Hematopoietic multipotent progenitor cell treated with erythropoietin and hydrocortisone succinate and interleukin-3 and kit ligand, for 4 days (in vitro differentiated cells): ENCODE data around the gene SPPL3.
"Not testable (repeated sequence)": the region's sequence is repeated elsewhere in the genome, so short reads cannot be mapped to it uniquely, and the experiment has no call there.

ENCODE experiments used
- DNase-seq: peaks from one replicate; pipeline ENCODE4 v3.0.0-alpha.2; 2015

Gene SPPL3, protein sequence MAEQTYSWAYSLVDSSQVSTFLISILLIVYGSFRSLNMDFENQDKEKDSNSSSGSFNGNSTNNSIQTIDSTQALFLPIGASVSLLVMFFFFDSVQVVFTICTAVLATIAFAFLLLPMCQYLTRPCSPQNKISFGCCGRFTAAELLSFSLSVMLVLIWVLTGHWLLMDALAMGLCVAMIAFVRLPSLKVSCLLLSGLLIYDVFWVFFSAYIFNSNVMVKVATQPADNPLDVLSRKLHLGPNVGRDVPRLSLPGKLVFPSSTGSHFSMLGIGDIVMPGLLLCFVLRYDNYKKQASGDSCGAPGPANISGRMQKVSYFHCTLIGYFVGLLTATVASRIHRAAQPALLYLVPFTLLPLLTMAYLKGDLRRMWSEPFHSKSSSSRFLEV

DNA sequence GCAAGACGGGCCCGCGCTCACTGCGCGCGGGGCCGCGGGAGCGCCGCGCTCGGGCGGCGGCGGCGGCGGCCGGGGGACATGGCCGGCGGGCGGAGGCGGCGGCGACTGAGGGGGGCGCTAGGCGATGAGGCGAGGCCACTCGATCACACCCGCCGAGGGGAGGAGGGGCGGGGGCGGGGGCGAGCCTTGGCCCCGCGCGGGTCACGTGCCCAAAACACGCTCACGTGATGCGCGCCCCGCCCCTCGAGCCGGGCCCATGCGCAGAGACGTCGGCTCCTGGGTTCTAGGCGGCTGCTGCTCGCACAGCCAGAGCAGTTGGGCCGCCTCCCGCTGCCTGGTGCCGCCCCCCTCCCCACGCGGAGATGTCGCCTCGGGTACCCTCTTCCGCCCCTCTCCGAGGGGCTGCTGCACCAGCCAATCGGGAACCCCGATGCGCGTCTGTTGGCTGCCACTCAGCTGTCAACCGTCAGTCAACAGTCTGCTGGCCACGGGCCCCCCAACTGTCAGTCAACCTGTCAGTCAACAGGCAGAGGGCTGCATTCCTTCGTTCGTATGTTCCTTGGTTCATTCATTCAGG lies at the start of gene SPPL3:
SPPL3 (minus strand) TSS at position 162 of the 577 bp plus-strand sequence. CDS start 491 bp downstream, outside the sequence.
- DNase-seq: peak; percentile 97

GRCh38 chr12:120950807-120951206 lies 46.6 kb upstream of the SPPL3 start:
- DNase-seq: no peak

GRCh38 chr12:120950260-120950799 lies 46.2 kb upstream of the SPPL3 start:
- not testable (repeated sequence) for DNase-seq

- DNase-seq: not testable (repeated sequence)
Observed at GRCh38 chr12:120945516-120945915, 41.4 kb upstream of the SPPL3 start.

- DNase-seq: peak; percentile 74
Observed at GRCh38 chr12:120944645-120945217, 40.6 kb upstream of the SPPL3 start.

GRCh38 chr12:120943482-120943881 lies 39.3 kb upstream of the SPPL3 start:
- peak; percentile 41 for DNase-seq

- DNase-seq: peak; percentile 62
Observed at GRCh38 chr12:120941846-120942405, 37.8 kb upstream of the SPPL3 start.

DNA sequence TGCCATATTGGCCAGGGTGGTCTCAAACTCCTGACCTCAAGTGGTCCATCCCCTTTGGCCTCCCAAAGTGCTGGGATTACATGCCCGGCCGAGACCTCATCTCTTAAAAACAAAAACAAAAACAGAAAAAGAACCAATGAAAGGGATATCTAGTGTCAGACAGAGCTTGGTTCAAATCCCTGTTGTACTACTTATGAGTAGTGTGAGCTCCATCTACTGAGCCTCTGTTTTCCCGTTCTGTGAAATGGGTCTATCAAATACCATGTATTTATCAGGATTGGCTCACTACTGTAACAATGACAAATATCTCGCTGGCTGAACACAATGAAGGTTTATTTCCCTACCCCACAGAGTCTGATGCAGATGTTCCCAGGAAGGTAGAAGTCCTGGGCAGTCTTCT lies 37.3 kb upstream of the SPPL3 start:
- DNase-seq: no peak

DNA sequence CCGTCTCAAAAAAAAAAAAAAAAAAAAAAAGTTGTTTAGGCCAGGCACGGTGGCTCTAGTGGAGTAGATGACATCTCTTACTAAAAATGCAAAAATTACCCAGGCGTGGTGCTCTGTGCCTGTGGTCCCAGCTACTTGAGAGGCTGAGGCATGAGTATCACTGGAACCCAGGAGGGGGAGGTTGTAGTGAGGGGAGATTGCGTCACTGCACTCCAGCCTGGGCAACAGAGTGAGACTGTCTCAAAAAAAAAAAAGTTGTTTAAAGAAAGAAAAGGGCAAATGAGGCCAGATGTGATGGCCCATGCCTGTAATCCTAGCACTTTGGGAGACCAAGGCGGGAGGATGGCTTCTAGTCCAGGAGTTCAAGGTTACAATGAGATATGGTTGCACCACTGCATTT lies 36.6 kb upstream of the SPPL3 start:
- peak; percentile 43 for DNase-seq

DNA sequence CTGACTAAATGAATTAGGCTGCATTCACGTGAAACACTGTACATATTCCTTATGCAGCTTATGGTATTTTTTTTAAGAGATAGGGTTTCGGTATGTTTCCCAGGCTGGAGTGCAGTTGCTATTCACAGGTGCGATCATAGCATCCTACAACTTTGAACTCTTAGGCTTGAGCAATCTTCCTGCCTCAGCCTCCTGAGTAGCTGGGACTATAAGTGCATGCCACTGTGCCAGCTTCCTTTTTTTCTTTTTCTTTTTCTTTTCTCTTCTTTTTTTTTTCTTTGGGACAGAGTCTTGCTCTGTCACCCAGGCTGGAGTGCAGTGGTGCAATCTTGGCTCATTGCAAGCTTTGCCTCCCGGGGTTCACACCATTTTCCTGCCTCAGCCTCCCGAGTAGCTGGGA lies 35.8 kb upstream of the SPPL3 start:
- DNase-seq: no peak

GRCh38 chr12:120939523-120939922 lies 35.4 kb upstream of the SPPL3 start:
- peak; percentile 78 for DNase-seq

- DNase-seq: no peak
Observed at GRCh38 chr12:120938496-120938895, 34.3 kb upstream of the SPPL3 start.

GRCh38 chr12:120936197-120936596 lies 32.0 kb upstream of the SPPL3 start:
- DNase-seq: no peak

DNA sequence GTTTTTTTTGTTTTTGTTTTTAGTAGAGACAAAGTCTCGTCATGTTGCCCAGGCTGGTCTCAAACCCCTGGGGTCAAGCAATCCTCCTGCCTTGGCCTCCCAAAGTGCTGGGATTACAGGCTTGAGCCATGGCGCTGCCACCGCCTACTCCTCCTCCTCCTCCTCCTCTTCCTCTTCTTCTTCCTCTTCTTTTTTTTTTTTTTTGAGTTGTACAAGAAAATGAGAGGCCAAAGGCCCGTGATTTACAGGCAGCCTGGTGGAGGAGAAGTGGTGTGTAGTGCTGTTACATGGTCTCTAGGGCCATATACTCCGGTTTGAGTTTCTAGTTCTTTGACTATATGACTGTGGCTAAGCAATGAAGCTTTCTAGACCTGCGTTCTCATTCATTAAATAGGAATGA lies 29.6 kb upstream of the SPPL3 start:
- no peak for DNase-seq

DNA sequence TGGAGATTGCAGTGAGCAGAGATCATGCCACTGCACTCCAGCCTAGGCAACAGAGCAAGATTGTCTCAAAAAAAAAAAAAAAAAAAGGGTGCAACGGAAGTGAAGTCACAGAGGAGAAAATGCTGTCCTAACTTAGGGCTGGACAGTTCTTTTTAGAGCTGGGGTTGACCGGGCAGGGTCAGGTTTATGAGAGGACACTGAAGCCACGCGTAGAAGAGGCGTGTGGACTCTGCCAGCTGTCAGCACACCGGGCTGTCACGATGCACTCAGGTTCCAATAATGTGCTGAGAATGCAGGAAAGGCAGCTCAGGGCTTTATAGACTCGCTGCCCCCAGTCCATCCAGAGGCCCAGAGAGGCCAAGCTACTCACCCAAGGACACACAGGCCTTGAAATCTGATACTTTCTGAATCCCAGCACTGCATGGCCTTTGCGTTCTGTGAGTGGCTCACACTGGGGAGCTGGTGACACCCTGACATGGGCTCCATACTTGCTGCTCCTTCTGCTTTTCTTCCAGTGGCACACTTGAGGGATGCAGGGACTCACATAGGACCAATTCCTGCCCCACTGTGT lies 28.9 kb upstream of the SPPL3 start:
- no peak for DNase-seq

- no peak for DNase-seq
Observed at GRCh38 chr12:120932058-120932457, 27.9 kb upstream of the SPPL3 start.

GRCh38 chr12:120930032-120930431 lies 25.9 kb upstream of the SPPL3 start:
- DNase-seq: no peak

DNA sequence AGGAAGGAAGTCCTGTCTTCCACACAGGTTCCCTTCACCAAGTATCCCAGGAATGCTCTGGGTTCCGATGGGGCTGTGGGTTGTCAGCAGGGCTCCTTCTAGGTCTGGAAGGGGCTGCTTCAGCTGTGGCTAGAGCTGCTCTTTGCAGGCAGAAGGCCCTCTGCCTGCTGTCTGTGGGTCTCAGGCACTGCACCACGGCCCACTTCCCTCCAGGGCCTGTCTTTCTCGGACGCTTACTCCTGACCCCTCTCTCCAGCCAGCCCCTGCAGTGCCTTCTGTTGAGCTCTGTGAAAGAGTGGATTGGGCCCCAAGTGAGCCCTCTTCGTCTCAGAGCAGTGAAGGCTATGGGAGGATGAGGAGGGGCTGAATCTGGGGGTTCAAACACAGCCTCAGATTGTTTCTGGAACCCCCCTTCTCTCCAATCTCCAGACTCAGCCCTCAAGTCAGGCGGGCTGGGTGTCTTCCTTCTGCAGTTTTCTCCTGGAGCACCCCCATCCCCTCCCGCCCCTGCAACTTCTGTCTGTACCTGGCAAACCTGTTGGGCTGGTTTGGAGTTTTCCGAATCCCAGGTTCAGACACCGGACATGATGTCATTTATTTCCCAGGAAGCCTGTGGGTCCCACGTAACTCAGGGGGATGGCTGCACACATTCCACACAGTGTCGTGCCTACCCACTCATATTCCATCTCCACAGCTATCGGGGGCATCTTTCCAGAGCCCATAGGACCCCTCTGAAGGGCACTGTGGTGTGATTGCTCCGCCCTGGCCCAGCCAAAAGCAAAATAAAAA lies 24.9 kb upstream of the SPPL3 start:
- DNase-seq: no peak

DNA sequence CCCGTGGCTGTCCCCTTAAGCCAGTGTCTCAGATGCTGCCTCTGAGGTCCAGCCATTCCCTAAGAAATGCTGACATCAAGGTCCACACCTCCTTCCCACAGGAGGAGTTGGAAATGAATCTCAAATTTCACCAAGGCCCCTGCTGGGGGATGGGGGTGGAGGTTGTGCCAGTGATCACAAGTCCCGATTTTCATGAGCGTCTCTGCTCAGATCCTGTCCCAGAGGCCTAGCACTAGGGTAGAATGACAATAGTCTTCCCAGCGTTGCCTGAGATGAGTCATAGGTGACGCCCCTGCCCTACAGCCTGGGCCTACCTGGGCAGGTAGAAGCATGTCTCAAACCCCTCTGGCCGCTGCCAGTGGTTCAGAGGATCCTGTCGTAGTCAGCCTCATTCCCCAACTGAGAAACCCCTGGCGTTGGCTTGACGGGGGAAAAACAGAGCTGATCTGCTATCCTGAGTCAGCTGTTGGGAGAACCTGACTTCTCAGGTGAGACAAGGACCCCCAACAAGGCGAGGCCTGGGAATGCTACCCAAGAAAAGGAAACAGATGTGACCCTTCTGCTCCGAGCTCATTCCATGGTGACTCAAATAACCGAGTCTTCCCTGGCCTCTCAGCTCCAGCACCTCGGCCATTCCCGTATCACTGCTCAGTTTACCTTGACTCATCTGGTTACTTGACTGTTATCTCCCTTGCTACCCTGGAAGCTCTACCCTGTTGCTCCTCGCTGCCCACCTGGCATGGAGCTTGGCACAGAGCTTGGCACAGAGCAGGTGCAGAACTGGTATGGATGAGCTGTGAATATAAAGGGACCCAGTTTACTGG lies 21.8 kb upstream of the SPPL3 start:
- no peak for DNase-seq

- no peak for DNase-seq
Observed at GRCh38 chr12:120922279-120922678, 18.1 kb upstream of the SPPL3 start.

DNA sequence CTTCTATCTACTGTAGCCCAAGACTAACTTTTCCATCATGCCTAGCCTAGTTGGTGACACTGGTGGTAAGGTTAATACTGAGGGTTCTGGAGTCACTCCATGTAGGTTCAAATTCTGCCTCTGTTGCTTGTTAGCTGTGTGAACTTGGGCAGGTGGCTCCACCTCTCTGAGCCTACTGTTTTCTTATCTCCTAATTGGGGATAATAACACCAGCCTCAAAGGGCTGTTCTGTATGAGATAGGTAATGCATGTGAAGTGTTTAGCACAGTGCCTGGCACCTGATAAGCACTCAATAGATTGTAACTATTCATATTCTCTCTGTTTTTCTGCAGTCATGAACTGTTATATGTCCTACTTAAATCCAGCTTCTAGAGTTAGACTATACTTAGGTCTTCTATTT lies 17.5 kb upstream of the SPPL3 start:
- DNase-seq: peak; percentile 73
